ENCODE results near the gene WWOX.

WWOX gene

DNA sequence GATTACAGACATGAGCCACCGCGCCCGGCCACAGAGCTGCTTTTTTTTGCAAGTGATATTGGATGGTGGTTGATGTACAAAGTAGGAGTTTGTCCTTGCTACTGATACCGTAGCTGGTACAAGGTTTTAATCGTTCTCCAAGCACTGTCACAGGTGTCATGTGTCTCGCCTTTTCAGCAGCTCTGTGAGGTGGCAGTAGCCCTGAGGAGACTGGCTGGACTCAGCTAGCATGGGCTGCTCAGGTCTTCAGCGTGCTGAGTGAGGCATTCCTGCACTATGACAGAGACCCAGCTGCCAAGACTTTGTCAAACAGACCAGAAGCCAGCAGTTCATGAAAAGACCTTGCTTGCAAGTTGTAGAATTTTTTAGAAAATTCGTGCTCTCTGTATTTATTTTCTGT is 7.2 kb downstream of the WWOX start:
- no peak for DNase-seq

DNA sequence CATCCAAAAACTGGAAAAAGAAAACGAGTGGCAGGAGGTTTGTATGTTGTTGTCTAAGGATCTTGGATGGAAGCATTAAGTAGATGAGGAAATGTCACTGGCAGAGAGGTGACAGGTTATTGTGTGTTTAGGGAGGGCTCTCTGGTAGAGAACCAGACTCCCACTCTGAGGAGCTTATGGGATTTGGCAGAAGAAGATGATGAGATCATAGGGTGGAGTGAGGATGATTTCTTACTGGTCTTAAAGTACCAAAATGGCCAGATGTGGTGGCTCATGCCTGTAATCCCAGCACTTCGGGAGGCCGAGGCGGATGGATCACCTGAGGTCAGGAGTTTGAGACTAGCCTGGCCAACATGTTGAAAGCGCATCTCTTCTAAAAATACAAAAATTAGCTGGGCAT is 9.0 kb downstream of the WWOX start:
- DNase-seq = no peak

DNA sequence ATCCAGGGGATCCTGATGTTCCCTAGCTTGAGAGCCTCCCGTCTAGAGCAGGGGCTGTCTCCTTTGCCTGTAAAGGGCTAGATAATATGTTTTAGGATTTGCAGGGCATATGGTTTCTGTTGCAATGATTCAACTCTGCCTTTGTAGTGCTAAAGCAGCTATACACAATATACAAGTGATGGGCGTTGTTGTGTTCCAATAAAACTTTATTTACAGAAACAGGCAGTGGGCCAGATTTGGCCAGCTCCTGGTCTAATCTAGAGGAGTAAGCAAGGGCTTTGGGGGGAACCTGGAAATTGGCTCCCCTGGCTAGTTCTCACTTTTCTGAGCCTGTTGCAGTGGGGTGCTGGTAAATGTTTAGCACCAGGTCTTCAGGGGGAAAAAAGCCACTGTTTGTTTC is 13.8 kb downstream of the WWOX start:
- DNase-seq = no peak

DNA sequence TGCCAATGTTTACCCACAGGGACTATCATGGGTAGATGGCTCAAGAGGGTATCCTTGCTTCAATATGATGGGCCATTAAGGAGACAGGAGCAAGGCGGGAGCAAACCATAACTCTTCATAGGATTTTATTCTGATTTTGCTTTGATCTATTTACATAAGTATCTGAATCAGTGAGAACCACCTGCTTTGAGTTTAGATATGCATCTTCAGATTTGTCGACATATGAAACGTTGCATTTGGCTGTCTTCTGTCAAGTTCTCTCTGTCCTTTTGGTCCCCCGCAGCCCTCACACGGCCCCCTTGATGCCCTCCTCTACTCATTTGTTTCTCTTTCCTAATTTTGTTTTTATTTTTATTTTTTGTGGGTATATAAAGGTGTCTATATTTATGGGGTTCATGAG is 16.2 kb downstream of the WWOX start:
- no peak for DNase-seq

DNA sequence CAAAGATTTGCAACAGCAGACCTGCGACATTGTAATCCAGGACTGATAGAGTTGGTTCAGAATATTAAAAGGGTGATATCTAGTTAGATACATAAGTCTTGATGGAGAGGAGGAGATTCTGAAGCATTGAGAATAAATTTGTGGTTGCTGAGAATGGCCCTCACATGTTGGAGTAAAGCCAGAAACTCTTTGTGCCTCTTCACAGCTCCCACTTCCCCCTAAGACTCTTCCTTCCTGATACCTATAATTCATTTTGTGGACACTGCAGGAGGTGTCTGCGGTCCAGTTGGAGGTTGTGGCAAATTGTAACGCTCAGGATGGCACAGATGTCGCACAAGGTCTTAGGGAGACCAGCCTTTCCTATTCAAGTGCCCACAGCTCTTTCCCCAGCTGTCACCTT is 17.5 kb downstream of the WWOX start:
- no peak for DNase-seq

DNA sequence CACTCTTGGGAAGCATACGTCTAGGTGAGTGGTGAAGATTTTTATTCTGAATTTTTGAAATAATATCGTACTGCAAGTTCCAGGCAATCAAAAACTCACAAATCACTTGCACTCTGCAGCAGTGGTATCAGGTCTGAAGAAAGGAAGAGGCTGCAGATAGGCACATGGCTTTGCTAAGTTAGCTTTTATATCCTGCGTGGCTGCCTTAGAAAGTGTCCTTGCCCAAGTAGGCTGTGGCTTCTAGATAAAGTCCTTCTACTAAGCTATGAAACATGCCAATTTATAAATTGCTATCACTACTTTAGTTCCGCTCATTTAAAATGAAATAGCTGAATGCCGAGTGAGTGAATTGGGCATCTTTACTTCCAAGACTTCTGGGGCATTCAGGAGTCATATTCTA is 17.9 kb downstream of the WWOX start:
- DNase-seq = no peak

DNA sequence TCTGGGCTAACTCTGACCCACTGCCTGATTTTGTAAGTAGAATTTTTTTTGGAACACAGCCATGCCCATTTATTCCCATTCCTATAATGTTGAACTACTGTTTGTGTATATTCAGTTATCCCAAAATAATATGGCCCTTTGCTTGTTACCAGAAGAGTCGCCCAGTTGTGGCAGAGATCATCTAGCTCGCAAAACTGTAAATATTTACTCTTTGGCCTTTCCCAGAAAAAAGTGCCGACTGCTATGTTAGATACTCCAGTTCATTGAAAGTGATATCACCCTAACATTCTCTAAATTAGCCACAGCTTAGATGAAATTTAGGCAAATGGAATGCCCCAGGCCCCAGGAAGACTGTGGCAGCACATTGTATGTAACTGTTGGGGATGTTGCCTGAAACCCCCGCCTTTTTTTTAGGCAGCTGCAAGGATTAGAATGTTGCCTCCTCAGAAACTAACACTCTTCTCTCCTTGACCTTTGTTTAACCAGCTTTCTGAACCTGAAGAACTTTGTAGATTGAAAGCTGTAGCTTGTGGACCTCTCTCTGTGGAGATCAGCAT is 19.1 kb downstream of the WWOX start:
- no peak for DNase-seq

DNA sequence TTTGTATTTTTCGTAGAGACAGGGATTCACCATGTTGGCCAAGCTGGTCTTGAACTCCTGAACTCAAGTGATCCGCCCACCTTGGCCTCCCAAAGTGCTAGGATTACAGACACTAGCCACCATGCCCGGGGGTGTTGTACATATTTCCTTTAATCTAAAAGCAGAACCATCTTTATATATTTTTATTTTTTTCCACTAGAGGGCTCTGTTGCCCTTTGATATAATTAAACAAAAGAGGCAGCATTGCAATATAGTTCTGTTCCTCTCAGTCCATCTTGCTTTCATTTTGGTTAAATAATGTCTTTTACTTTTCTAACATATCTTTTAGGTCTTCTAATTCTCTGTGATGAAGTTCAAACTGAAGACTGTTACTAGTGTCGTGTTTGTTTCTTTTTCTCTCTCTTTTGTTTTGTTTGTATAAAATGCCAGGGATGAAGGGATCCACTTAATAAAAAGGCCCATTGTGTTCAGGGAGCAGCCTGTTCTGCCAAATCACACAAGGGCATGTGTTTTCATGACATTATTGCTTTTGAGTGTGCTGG is 23.4 kb downstream of the WWOX start:
- DNase-seq = peak; percentile 61 to 67

DNA sequence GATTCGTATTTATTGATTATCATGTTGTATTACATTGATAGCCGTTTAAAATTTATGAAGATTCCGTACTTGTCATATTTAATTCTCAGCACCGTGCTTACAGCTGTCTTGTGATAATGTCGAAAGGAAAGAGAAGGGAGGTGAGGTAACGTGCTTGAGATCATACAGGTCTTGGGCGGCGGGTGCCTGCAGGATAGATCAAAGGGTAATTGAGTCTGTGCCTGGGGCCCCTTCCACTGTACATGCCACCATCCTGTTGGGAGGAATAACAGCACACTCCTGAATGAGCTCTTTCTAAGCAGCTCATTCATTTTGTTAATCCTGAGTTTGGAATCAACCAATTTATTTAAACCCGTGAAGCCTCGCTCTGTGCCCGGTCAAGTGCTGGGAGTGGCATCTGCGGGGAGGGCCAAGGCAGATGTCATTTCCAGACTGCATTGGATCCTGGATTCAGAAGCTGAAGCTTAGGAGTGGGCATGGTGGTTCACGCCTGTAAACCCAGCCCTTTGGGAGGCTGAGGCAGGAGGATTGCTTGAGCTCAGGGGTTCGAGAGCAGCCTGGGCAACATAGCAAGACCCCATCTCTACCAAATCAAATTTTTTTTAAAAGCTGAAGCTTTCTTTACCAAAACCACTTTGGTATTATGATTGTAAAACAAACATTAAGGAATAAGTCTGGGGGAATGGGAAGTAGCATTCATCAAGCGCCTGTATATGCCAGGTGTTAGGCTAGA is 25.8 kb downstream of the WWOX start:
- DNase-seq = no peak

DNA sequence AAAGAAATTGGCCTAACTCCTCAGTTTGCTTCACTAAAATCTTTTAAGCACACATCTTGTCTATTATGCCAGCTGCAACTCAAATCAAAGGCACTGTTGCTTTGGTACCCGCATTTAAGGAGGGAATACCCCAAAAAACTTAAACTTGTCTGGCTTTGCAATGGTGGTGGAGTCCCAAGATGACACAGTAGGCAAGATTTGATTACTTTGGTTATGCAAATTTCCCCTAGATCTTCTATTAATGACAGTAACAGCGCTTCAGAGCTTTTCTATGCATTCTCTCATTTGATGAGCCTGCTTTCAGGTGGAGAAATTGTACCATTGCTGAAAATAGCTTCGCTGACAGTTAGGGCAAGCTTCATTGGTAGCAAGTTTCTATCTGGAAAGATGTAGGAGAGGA is 27.2 kb downstream of the WWOX start:
- DNase-seq = no peak

DNA sequence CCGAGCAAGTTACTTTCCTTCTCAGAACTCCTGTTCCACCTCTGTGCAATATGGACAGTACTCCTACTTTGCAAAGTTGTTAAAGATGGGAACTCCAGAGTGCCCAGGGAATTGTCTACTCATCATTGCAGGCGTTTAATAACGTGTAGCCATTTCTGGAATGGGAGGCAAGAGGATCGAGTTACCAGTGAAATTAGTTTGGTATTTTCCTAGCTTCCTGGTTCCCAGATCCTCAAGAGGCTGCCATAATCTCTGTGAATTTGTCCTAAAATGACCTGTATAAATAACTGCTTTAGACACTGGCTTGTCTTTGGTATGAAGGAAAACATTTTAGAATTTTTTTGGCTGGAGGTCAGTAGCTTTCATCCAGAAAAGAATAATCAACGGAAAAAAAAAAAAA is 27.7 kb downstream of the WWOX start:
- DNase-seq = peak in 1 of 2 experiments; percentile 8

DNA sequence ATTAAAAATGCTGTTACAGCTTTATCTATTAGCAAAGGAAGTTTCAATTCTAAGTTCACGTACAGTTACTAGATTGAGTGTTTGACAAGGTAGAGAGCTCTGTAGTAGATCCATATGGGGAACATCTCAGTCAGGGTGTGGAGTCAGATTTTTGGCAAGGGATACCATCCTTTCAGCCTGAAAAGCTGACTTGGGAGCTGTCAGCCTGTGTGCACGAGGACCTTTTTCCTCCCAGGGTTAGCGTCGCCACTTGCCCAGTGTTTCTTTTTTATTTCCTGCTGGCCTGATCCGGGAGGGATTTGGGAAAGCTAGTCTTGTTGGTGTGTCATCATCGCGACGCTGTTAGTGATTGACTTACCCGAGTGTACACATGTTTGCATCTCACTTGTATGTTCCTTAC is 29.5 kb downstream of the WWOX start:
- DNase-seq = no peak

DNA sequence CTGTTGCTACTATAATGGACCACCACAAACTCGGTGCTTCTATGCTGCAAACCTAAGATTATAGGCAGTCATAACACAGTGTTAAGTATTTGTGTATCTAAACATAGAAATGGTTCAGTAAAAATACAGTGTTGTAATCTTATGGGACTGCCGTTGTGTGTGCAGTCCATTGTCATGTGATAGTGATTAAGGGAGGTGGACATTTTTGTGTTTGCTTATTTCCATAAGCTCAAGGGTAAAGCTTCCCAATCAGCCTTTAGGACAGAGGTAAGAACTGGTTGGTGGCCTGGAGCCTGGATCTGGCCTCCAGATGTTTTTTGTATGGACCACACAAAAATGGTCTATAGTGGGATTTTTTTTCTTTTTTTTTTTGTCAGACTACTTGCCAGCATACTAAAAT is 29.9 kb downstream of the WWOX start:
- DNase-seq = no peak

DNA sequence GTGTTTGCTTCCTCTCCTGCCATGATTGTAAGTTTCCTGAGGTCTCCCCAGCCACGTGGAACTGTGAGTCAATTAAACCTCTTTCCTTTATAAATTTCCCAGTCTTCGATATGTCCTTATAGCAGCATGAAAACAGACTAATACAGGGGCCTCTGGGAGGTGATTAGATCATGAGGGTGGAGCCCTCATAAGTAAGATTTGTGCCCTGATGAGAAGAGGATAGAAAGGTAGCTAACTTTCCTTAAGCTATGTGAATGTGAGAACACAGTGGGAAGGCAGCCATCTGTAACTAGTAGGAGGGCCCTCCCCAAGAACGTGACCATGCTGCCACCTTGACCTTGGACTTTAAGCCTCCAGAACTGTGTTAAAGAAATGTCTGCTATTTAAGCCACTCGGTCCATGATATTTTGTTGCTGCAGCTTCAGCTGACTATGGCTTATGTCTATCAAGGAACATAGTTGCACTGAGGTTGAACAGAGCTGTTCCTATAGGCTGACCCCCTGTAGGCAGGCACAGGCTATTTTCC is 30.7 kb downstream of the WWOX start:
- no peak for DNase-seq

DNA sequence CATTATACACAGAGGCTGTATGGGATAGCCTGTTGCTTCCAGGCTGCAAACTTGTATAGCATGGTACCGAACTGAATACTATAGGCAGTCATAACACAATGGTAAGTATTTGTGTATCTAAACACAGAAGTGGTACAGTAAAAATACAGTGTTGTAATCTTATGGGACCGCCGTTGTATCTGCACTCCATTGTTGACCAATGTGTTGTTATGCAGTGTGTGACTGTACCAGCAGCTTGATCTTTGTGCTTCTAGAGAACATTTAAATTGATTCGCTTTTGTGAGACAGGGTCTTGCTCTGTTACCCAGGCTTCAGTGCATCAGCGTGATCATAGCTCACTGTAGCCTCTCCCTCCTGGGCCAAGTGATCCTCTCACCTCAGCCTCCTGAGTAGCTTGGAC is 31.5 kb downstream of the WWOX start:
- no peak for DNase-seq

DNA sequence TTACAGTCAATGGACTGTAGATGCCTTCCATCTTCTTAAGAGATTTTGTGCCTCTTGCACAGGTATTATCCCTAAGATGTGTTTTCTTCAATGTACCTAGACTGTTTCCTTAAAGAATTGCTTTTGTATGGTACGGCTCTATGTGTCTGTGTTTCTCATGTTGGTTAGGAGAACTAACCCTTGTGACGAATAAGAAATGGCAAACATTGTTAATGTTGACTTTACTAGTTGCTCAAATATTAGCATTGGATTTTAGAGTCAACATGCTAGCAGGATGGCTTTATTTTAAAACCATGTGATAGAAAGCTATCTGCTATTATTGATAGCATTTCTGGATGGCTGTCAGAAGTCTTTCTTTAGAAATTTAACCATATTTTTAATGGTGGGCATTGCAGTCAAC is 34.5 kb downstream of the WWOX start:
- no peak for DNase-seq

DNA sequence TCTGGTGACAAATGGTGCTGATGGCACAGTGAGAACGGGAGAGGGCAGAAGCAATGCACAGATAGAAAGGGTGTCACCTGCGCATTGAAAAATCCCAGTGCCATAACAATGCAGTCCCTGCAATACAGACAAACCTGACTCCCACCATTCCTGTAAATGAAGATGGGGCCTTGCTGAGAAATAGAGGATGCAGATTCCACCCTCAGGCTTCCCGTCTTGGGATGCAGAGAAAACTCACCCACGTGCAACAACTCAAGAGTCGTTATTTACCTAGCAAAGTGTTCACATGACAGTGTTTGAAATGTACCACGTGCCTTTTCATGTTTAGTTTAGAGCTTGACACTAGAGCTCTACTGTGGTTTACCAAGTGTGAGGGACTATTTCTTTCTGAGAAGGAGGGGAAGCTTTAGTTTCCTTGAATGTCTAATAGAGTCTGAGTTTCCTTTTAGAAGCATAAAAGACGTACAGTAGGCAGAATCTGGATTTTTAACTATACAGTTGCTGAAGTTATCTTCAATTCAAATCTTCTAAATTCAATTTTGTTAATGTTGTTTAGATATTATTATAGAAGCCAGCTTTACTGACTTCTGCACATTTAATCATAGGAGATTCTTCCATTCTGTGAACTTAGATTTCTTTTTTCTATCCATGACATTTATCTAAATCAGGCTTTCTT is 35.6 kb downstream of the WWOX start:
- DNase-seq = no peak

DNA sequence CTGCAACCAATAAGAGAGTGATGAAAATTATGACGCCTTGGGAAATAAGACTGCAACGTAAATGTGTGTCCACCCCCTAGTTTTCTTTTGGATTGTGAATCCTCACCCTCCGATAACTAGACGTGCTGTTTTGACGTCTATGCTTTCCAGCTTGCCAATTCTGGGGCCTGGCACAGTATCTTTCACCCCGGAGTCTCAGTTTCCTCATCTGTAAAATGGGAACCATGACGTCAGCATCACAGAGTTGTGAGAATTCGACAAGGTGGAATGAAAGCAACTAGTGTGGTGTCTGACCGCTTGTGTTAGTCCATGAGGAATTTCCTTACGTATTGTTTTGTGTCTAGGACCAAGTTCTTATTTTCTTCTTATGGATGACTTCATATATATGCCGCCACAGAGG is 37.7 kb downstream of the WWOX start:
- DNase-seq = no peak

DNA sequence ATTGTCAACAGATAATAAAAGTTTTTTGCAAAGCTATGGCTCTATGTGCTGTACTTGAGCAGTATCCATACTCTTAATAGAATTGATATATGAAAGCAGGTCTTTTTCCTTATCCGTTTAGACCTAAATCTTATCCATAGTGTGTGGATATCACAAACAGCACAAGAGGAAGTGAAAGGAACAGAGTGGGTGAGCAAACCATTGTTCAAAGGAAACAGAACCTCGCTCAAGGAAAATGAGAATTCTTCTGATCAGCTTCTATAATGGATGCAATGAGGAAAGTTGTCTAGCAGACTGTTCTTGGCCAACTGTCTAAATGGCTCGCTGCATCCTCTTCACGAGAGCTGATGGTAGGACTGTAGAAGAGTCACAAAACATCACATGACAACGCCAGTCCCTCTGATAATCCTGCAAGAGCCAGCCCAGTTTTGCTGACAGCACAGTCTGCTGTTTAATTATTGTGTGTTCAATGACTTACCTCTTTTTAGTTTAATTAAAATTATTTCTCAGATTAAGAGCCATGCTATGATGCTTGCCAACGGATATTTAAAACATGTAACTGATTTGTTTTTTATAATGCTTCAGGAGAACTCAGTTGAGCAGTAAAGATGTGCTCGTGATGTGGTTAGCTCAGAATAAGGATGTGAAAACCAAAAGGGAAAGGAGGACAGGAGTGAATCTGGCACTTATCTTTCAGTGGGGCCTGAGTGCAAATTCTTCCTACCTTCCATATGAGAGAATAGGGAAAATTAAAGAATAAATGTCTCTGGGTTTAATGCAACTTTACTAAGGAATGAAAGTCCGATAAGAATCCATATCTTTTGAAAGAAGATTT is 38.5 kb downstream of the WWOX start:
- no peak for DNase-seq

DNA sequence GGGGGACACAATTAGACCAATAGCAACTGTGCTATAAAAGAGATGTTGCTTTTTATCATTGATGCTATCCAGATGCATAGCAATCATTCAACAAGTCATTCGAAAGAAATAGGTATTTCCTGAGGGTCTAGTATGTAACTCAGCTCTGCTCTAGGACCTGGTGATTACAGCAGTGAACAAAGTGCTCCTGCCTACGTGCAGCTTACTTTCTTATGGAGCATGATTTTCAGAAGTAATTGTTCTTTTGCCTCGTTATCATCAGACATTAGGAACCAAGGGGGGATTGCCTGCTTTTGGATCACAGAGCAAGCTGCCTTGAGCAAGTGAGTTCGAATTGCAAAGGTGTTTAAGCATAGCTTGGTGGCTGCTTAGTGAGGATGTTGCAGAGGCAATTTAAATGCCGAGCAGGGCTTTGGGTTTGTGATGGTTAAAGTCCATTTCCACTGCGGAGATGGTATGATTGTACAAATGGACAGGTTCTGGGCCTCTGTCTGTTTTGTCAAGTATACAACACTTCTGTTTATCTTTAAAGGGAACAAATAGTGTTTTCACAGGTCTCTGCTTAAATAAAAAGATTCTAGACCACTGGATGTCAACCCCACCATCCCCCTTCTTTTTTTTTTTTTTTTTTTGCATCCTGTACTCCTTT is 41.5 kb downstream of the WWOX start:
- no peak for DNase-seq

DNA sequence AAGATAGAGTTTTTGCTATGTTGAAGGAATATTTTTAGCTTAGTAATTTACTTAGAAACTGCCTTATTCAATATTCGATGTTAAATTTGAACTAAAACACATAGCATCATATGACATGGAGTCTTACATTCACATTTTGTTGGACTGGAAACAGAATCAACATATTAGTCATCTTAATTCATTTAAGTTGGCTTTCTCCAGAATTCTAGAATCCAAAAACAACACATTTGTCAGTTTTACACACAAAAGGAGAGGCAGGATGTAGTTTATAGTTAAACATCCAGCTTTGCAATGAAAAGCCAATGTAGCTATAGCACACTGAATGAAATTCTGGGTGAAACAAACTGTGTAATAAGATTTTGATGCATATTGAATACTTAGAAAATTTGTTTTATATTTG is 43.3 kb downstream of the WWOX start:
- no peak for DNase-seq

DNA sequence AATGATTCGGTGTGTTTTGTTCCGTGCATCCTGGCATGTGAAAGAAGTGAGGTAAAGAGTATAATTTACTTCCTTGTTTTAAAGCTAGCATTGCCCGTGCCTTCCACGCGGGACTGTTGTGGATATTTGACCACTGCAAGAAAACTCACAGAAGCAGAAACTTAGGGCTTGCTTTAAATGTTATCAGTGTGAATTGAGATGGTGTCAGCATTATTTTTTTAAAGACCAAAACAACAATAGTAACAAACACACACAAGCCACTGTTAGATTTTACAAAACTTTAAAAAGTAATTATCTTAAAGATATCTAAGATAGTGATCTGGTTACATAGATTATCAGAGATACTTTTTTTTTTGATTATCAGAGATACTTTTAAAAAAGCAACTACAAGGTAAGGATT is 47.4 kb downstream of the WWOX start:
- no peak for DNase-seq
